GM12865 (cell line): ENCODE results near the gene PPP1R12A.
"Not testable (repeated sequence)": the region's sequence is repeated elsewhere in the genome, so short reads cannot be mapped to it uniquely, and the experiment has no call there.

Experiments used
- DNase-seq: peaks from one replicate; pipeline ENCODE4 v3.0.0; 2010; ENCODE audit warnings: low read depth
- H3K4me3 ChIP-seq: 2 replicates; pipeline ENCODE4 v1.5.1; 2011; ENCODE audit warnings: mild to moderate bottlenecking, low read depth, low read length, control low read depth
- CTCF ChIP-seq: IDR thresholded peaks from 2 replicates; pipeline ENCODE4 v1.5.1; 2011; ENCODE audit warnings: low read length, control low read depth, low read depth, inconsistent platforms; ENCODE audit not compliant: insufficient read depth; ENCODE audit errors: missing control alignments

Gene PPP1R12A

GRCh38 chr12:79949098-79949497 lies 14.2 kb upstream of the PPP1R12A start:
- no peak for TF ChIP-seq CTCF
- DNase-seq, result no peak
- no peak overlapping the region for H3K4me3 ChIP-seq

- no peak overlapping the region for H3K4me3 ChIP-seq
- no peak for TF ChIP-seq CTCF
- no peak for DNase-seq
These were observed 10.5 kb upstream of the PPP1R12A start for GRCh38 chr12:79945433-79945832.

GRCh38 chr12:79944565-79944964 lies 9.7 kb upstream of the PPP1R12A start:
- no peak overlapping the region for H3K4me3 ChIP-seq
- DNase-seq, result no peak
- no peak for TF ChIP-seq CTCF

GRCh38 chr12:79942846-79943245 lies 7.9 kb upstream of the PPP1R12A start:
- not testable (repeated sequence) for H3K4me3 ChIP-seq, DNase-seq

- no peak for TF ChIP-seq CTCF
- H3K4me3 ChIP-seq, result no peak overlapping the region
- no peak for DNase-seq
These were observed 4.9 kb upstream of the PPP1R12A start for GRCh38 chr12:79939728-79940310.

GRCh38 chr12:79938843-79939242 lies 3.9 kb upstream of the PPP1R12A start:
- TF ChIP-seq CTCF, result no peak
- no peak for DNase-seq
- no peak overlapping the region for H3K4me3 ChIP-seq

- peak overlapping the region; percentile 77 for H3K4me3 ChIP-seq
- no peak for DNase-seq
- TF ChIP-seq CTCF, result no peak
These were observed 1.8 kb upstream of the PPP1R12A start for GRCh38 chr12:79936670-79937069.
